Panc1 (cell line): ENCODE results near the gene TRAF7. TPM values are rescaled to one million over a fixed set of nuclear protein-coding genes. Genes with fewer than 3 reads are reported as not detected.

Source experiments
- ATAC-seq: fragments of 200-7000 bp; cut with Tn5 transposase; 2 replicates; pipeline ENCODE4 v1.9.1; 2020; ENCODE audit warnings: mild to moderate bottlenecking, moderate library complexity
- BruUV-seq: library from RNA; stranded (reverse); fragments of 400-500 nt; replicated peaks from 2 replicates; lab custom pipeline; 2021; lab: Mats Ljungman, UMichigan
- CTCF ChIA-PET: fragments of 300-600 bp; sonication (Branson Sonifier 250); formaldehyde crosslinking; loops from one replicate; lab custom pipeline; 2022; ENCODE audit warnings: antibody characterized with exemption; lab: Charles Lee
- POLR2A ChIA-PET: fragments of 300-600 bp; sonication (Branson Sonifier 250); formaldehyde crosslinking; loops from one replicate; lab custom pipeline; 2022; ENCODE audit warnings: antibody characterized with exemption; lab: Charles Lee
- DNase-seq: peaks from one replicate; pipeline ENCODE4 v3.0.0-alpha.2; 2010; ENCODE audit warnings: low read depth, low spot score
- H3K27ac ChIP-seq: 2 replicates; pipeline ENCODE4 v1.5.1; 2011; ENCODE audit warnings: mild to moderate bottlenecking, low read length, inconsistent platforms
- H3K27me3 ChIP-seq: fragments of 200-500 bp; sonication (Bioruptor generic); 2 replicates; pipeline ENCODE4 v1.6.0; 2014; ENCODE audit warnings: low read length, inconsistent platforms; ENCODE audit not compliant: control insufficient read depth, insufficient read depth
- H3K36me3 ChIP-seq: fragments of 200-500 bp; sonication (Bioruptor generic); 2 replicates; pipeline ENCODE4 v1.5.1; 2014; ENCODE audit warnings: inconsistent platforms, mild to moderate bottlenecking, low read length, moderate library complexity; ENCODE audit not compliant: control insufficient read depth, insufficient read depth
- H3K4me1 ChIP-seq: 2 replicates; pipeline ENCODE4 v1.5.1; 2011; ENCODE audit warnings: inconsistent platforms, mild to moderate bottlenecking, low read length, moderate library complexity; ENCODE audit not compliant: control insufficient read depth, insufficient read depth
- H3K4me3 ChIP-seq, 2 experiments: 2 replicates each; pipeline ENCODE4 v1.5.1; 2011 to 2012; ENCODE audit warnings: low read depth in 2 of 2, low read length in 2 of 2, mild to moderate bottlenecking in 2 of 2, inconsistent platforms in 1 of 2, moderate library complexity in 1 of 2
- H3K9me3 ChIP-seq: fragments of 200-500 bp; sonication (Bioruptor generic); 2 replicates; pipeline ENCODE4 v1.5.1; 2014; ENCODE audit warnings: low read depth, mild to moderate bottlenecking, inconsistent platforms, low read length, moderate library complexity; ENCODE audit not compliant: control insufficient read depth, insufficient read depth
- CTCF ChIP-seq: fragments of 450-650 bp; IDR thresholded peaks from 2 replicates; pipeline ENCODE4 v1.5.1; 2017; ENCODE audit warnings: mild to moderate bottlenecking
- POLR2AphosphoS5 ChIP-seq: IDR thresholded peaks from 2 replicates; pipeline ENCODE4 v1.6.1; 2012; ENCODE audit warnings: mild to moderate bottlenecking, low read depth, low read length, moderate library complexity
- SIN3A ChIP-seq: IDR thresholded peaks from 2 replicates; pipeline ENCODE4 v1.6.1; 2012; ENCODE audit warnings: low read depth, mild to moderate bottlenecking, low read length, moderate library complexity, borderline replicate concordance; ENCODE audit not compliant: insufficient read depth
- TCF7L2 ChIP-seq: IDR thresholded peaks from 2 replicates; pipeline ENCODE4 v1.6.1; 2011; ENCODE audit warnings: mild to moderate bottlenecking, low read depth, low read length, inconsistent platforms
- in situ Hi-C: cut with HindIII; loops from 2 replicates; pipeline ENCODE4 v1.10.0; 2016; ENCODE audit warnings: low sequenced_read_pairs, low pct_unique_long_range_greater_than_20kb
- intact Hi-C: fragments of 100-400 bp; cut with micrococcal nuclease; formaldehyde crosslinking; loops from one replicate; pipeline ENCODE4 v1.10.0; 2022; ENCODE audit not compliant: unreplicated experiment
- total RNA-seq: library from RNA; stranded (reverse); gene quantifications from one replicate; pipeline ENCODE4 v1.2.1, GENCODE V29; 2021; ENCODE audit not compliant: unreplicated experiment
- TF ChIP-seq, protein P1 (sequence below), 2 experiments: IDR thresholded peaks; 2 replicates each; pipeline ENCODE4 v1.6.1; 2011 to 2012; ENCODE audit warnings: low read depth in 2 of 2, control low read depth in 1 of 2, low read length in 1 of 2, mild to moderate bottlenecking in 1 of 2, moderate library complexity in 1 of 2; ENCODE audit not compliant: insufficient read depth in 1 of 2

Gene TRAF7
- total RNA-seq, 1 experiment from 2014 or later: 108 TPM

- Histone ChIP-seq H3K4me3 (no peak overlapping the region), H3K9me3 (no peaks in the 10 kb centered on the region), H3K4me1 (peaks cover 5% of the 10 kb centered on the region), H3K36me3 (no peaks in the 10 kb centered on the region), H3K27ac (no peak overlapping the region), H3K27me3 (no peaks in the 10 kb centered on the region)
- POLR2A ChIA-PET: interaction anchor here (0.6 kb wide), 1 partner anchor 11 kb away, joined by 5 read pairs; no protein-coding TSS in a partner anchor
- ATAC-seq: no peak
- in situ Hi-C loops (no loop called here), intact Hi-C loops (no loop called here)
- CTCF ChIA-PET: interaction anchor here (1.0 kb wide), 1 partner anchor 60 kb away, joined by 3 read pairs; the partner anchor contains the start of gene ECI1
- DNase-seq: no peak
- TF ChIP-seq CTCF (no peak), TCF7L2 (no peak), SIN3A (no peak), POLR2AphosphoS5 (no peak)
- TF ChIP-seq, protein P1, sequence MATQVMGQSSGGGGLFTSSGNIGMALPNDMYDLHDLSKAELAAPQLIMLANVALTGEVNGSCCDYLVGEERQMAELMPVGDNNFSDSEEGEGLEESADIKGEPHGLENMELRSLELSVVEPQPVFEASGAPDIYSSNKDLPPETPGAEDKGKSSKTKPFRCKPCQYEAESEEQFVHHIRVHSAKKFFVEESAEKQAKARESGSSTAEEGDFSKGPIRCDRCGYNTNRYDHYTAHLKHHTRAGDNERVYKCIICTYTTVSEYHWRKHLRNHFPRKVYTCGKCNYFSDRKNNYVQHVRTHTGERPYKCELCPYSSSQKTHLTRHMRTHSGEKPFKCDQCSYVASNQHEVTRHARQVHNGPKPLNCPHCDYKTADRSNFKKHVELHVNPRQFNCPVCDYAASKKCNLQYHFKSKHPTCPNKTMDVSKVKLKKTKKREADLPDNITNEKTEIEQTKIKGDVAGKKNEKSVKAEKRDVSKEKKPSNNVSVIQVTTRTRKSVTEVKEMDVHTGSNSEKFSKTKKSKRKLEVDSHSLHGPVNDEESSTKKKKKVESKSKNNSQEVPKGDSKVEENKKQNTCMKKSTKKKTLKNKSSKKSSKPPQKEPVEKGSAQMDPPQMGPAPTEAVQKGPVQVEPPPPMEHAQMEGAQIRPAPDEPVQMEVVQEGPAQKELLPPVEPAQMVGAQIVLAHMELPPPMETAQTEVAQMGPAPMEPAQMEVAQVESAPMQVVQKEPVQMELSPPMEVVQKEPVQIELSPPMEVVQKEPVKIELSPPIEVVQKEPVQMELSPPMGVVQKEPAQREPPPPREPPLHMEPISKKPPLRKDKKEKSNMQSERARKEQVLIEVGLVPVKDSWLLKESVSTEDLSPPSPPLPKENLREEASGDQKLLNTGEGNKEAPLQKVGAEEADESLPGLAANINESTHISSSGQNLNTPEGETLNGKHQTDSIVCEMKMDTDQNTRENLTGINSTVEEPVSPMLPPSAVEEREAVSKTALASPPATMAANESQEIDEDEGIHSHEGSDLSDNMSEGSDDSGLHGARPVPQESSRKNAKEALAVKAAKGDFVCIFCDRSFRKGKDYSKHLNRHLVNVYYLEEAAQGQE (IDR thresholded peaks at IDR 0.05; ENCODE audit: insufficient read depth in 1 of 2, low read depth in 2 of 2, low read length in 1 of 2): no peak
- BruUV-seq: no TSS peak
Observed at GRCh38 chr16:2191446-2191706, 35.8 kb downstream of the TRAF7 start.

- ATAC-seq (no peak), DNase-seq (no peak)
- H3K9me3 ChIP-seq: no peaks in the 10 kb centered on the region
- peaks cover 5% of the 10 kb centered on the region for H3K4me1 ChIP-seq
- H3K27me3 ChIP-seq: no peaks in the 10 kb centered on the region
- POLR2A ChIA-PET: interaction anchor here (0.8 kb wide), 1 partner anchor 21 kb away, joined by 3 read pairs; no protein-coding TSS in a partner anchor
- TF ChIP-seq, protein P1 (IDR thresholded peaks at IDR 0.05; ENCODE audit: insufficient read depth in 1 of 2, low read depth in 2 of 2, low read length in 1 of 2): no peak
- no peak for TF ChIP-seq SIN3A
- TF ChIP-seq TCF7L2: no peak
- no peak for TF ChIP-seq POLR2AphosphoS5
- intact Hi-C loops: no loop called here
- BruUV-seq: no TSS peak
- no peak overlapping the region for H3K4me3 ChIP-seq
- no peaks in the 10 kb centered on the region for H3K36me3 ChIP-seq
- CTCF ChIA-PET: interaction anchor here (0.6 kb wide), 1 partner anchor 351 kb away, joined by 3 read pairs; no protein-coding TSS in a partner anchor
- no peak overlapping the region for H3K27ac ChIP-seq
- in situ Hi-C loops: no loop called here
Observed at GRCh38 chr16:2194166-2194834, 38.7 kb downstream of the TRAF7 start.
